OCI-LY7 (cell line): Measurements from ENCODE around the gene TRNT1. TPM values are rescaled to one million over a fixed set of nuclear protein-coding genes. Genes with fewer than 3 reads are reported as not detected.

Experiments
- BruUV-seq: library from RNA; stranded (reverse); fragments of 400-500 nt; replicated peaks from 2 replicates; lab custom pipeline; 2021; lab: Mats Ljungman, UMichigan
- CTCF ChIA-PET: fragments of 300-600 bp; sonication (Branson Sonifier 250); formaldehyde crosslinking; loops from one replicate; lab custom pipeline; 2022; ENCODE audit warnings: antibody characterized with exemption; ENCODE audit not compliant: unreplicated experiment; lab: Charles Lee
- POLR2A ChIA-PET: fragments of 300-600 bp; sonication (Branson Sonifier 250); formaldehyde crosslinking; loops from one replicate; lab custom pipeline; 2022; ENCODE audit warnings: antibody characterized with exemption; lab: Charles Lee
- DNase-seq: peaks from one replicate; pipeline ENCODE4 v3.0.0-alpha.2; 2015; ENCODE audit warnings: low spot score
- H2AFZ ChIP-seq: fragments of 200-600 bp; sonication (generic), shearing (Covaris generic); 2 replicates; pipeline ENCODE4 v1.6.1; 2014; ENCODE audit warnings: mild to moderate bottlenecking, antibody characterized with exemption, low read length, moderate library complexity
- H3K27ac ChIP-seq: fragments of 200-600 bp; sonication (generic); 2 replicates; pipeline ENCODE4 v1.5.1; 2014; ENCODE audit warnings: mixed run types, low read depth, mild to moderate bottlenecking, moderate library complexity, low read length, inconsistent platforms; ENCODE audit not compliant: poor library complexity, severe bottlenecking
- H3K36me3 ChIP-seq: fragments of 200-600 bp; sonication (generic); 2 replicates; pipeline ENCODE4 v1.6.1; 2014; ENCODE audit warnings: mild to moderate bottlenecking, antibody characterized with exemption, low read length, moderate library complexity, mixed read lengths; ENCODE audit not compliant: insufficient read depth
- H3K4me1 ChIP-seq: fragments of 200-600 bp; sonication (generic); 2 replicates; pipeline ENCODE4 v1.5.1; 2014; ENCODE audit warnings: mild to moderate bottlenecking, low read length; ENCODE audit not compliant: insufficient read depth, poor library complexity, severe bottlenecking
- H3K4me2 ChIP-seq: fragments of 200-600 bp; sonication (generic); 2 replicates; pipeline ENCODE4 v1.6.1; 2014; ENCODE audit warnings: mild to moderate bottlenecking, low read length
- H3K4me3 ChIP-seq: fragments of 200-600 bp; sonication (generic); 2 replicates; pipeline ENCODE4 v1.5.1; 2014; ENCODE audit warnings: mild to moderate bottlenecking, low read depth, low read length; ENCODE audit not compliant: poor library complexity, severe bottlenecking
- H3K79me2 ChIP-seq: fragments of 200-600 bp; sonication (generic); 2 replicates; pipeline ENCODE4 v1.6.1; 2016; ENCODE audit warnings: low read depth, mild to moderate bottlenecking, low read length, moderate library complexity, mixed read lengths; ENCODE audit not compliant: insufficient read depth
- H3K9me2 ChIP-seq: fragments of 200-600 bp; sonication (generic); 2 replicates; pipeline ENCODE4 v1.6.1; 2016; ENCODE audit warnings: mild to moderate bottlenecking, low read length, mixed read lengths; ENCODE audit not compliant: insufficient read depth
- H3K9me3 ChIP-seq: fragments of 200-600 bp; sonication (generic); 2 replicates; pipeline ENCODE4 v1.6.1; 2014; ENCODE audit warnings: mild to moderate bottlenecking, mixed run types, low read length, mixed read lengths
- H4K20me1 ChIP-seq: fragments of 200-600 bp; sonication (generic); 2 replicates; pipeline ENCODE4 v1.6.1; 2014; ENCODE audit warnings: mild to moderate bottlenecking, antibody characterized with exemption, low read length, moderate library complexity, mixed read lengths; ENCODE audit not compliant: insufficient read depth
- EZH2phosphoT487 ChIP-seq: fragments of 200-600 bp; sonication (generic); IDR thresholded peaks from 2 replicates; pipeline ENCODE4 v1.6.1; 2018; ENCODE audit warnings: low read depth, borderline replicate concordance, mild to moderate bottlenecking, mixed run types, antibody characterized with exemption, low read length, moderate library complexity, mixed read lengths
- intact Hi-C: fragments of 100-400 bp; cut with micrococcal nuclease; formaldehyde crosslinking; loops from one replicate; pipeline ENCODE4 v1.10.0; 2022; ENCODE audit not compliant: unreplicated experiment
- total RNA-seq, 2 experiments: library from RNA; depleted of rRNA in 1 of 2; stranded (reverse); fragments of >200 nt in 1 of 2; shearing (Covaris generic) in 1 of 2; gene quantifications; 2 replicates each; pipeline ENCODE4 v1.2.3, GENCODE V29; 2014 to 2022
- TF ChIP-seq, protein P1 (sequence below): fragments of 200-600 bp; sonication (generic); conservative IDR thresholded peaks from 2 replicates; pipeline ENCODE4 v1.5.1; 2014; ENCODE audit warnings: mild to moderate bottlenecking, antibody characterized with exemption, low read length, moderate library complexity, mixed read lengths

Gene TRNT1
- total RNA-seq, 2 experiments from 2014 or later: 46.5 to 58.6 TPM

DNA sequence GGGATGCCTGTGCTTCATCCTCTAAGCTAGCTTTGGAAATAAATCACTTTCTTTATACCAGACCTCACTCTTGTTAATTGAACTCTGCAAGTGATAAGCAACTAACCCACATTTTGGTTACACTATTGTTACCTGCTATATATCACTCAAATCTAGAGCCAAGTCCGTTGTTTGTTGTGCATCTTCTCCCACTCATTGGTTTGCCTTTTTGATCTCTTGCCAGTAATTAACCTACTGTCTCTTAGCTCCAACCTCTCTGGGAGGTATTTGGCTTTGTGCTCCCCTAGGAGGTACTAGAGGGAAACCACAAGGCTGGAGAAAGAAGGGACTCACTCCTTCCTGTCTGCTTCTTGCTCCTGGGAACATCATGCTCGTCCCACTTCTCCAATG, 65.5 kb downstream of the TRNT1 start:
- Histone ChIP-seq H2AFZ (no peak overlapping the region), H3K9me3 (no peaks in the 10 kb centered on the region), H3K36me3 (no peaks in the 10 kb centered on the region), H4K20me1 (no peaks in the 10 kb centered on the region), H3K9me2 (no peaks in the 10 kb centered on the region), H3K79me2 (no peaks in the 10 kb centered on the region), H3K27ac (no peak overlapping the region), H3K4me1 (no peaks in the 10 kb centered on the region), H3K4me3 (no peak overlapping the region), H3K4me2 (no peak overlapping the region)
- intact Hi-C loops: no loop called here
- POLR2A ChIA-PET: interaction anchor here (0.5 to 0.7 kb wide), 2 partner anchors 8 to 217 kb away, joined by 3 read pairs; no protein-coding TSS in a partner anchor
- CTCF ChIA-PET: no interaction called here
- DNase-seq: no peak
- TF ChIP-seq, protein P1, sequence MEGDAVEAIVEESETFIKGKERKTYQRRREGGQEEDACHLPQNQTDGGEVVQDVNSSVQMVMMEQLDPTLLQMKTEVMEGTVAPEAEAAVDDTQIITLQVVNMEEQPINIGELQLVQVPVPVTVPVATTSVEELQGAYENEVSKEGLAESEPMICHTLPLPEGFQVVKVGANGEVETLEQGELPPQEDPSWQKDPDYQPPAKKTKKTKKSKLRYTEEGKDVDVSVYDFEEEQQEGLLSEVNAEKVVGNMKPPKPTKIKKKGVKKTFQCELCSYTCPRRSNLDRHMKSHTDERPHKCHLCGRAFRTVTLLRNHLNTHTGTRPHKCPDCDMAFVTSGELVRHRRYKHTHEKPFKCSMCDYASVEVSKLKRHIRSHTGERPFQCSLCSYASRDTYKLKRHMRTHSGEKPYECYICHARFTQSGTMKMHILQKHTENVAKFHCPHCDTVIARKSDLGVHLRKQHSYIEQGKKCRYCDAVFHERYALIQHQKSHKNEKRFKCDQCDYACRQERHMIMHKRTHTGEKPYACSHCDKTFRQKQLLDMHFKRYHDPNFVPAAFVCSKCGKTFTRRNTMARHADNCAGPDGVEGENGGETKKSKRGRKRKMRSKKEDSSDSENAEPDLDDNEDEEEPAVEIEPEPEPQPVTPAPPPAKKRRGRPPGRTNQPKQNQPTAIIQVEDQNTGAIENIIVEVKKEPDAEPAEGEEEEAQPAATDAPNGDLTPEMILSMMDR: no peak
- no peak for TF ChIP-seq EZH2phosphoT487
- no TSS peak for BruUV-seq

DNA sequence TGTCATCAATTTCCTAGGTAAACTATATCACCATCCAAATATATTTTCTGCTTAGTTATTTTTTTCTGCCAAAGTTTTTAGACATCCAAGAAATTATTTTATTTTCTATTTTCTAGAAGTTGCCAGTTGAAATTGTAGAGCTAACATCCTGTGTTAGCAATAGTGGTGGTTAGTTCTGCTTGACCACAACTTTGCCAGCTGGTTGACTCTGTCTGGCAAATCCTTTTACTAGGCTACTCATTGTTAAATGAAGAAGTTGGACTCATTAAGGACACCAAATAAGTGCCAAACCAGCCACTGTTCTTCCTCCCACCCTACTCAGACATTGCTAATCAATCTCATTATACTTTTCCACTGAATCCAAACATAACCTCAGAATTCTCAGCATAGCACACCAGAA, 68.1 kb downstream of the TRNT1 start:
- Histone ChIP-seq H3K9me2 (no peaks in the 10 kb centered on the region), H2AFZ (no peak overlapping the region), H3K4me3 (no peak overlapping the region), H3K4me2 (no peak overlapping the region), H3K27ac (no peak overlapping the region), H3K4me1 (no peaks in the 10 kb centered on the region), H3K79me2 (no peaks in the 10 kb centered on the region), H3K9me3 (no peaks in the 10 kb centered on the region), H3K36me3 (no peaks in the 10 kb centered on the region), H4K20me1 (no peaks in the 10 kb centered on the region)
- ChIA-PET CTCF (no interaction called here), POLR2A (no interaction called here)
- intact Hi-C loops: no loop called here
- no peak for DNase-seq
- BruUV-seq: no TSS peak
- no peak for TF ChIP-seq EZH2phosphoT487
- TF ChIP-seq, protein P1: no peak

DNA sequence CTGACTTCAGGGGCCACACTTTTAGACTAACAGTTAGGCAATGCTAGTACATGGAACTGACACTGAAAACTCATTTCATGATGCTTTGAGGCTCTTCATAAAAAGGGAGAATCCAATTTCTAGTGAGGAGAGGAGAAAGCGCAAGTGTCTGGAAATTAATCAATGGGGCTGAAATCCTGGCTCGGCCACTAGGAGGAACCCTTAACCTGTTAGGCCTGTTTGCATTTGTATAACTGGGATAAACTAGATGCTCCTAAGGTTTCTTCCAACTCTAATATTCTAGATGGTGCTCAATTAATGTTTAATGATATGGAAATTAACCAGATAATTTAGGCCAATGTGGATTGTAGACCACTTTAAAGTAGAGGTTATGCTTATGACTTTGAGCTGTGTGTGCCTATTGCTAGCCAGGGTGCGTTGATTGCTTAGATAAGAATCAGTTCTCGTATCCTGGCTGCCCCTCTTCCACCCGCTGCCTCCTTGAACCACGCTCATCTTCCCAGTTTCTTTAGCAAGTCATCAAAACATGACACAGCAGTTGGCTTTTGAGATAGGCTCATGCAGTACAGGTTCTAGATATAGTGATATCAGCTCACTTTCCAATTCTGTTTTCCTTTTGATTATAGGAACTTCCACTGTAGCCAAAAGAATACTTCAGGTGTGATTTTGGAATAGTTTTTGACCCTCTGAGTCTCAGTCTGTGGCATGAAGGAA, 69.6 kb downstream of the TRNT1 start:
- no peak overlapping the region for H2AFZ ChIP-seq
- H3K4me3 ChIP-seq: no peak overlapping the region
- H3K4me2 ChIP-seq: no peak overlapping the region
- no peaks in the 10 kb centered on the region for H3K79me2 ChIP-seq
- no peaks in the 10 kb centered on the region for H3K9me3 ChIP-seq
- peak; percentile 3 for DNase-seq
- ChIA-PET CTCF (no interaction called here), POLR2A (no interaction called here)
- no peaks in the 10 kb centered on the region for H3K4me1 ChIP-seq
- H3K27ac ChIP-seq: no peak overlapping the region
- no TSS peak for BruUV-seq
- no peaks in the 10 kb centered on the region for H3K36me3 ChIP-seq
- TF ChIP-seq, protein P1: peak; percentile 77
- no peak for TF ChIP-seq EZH2phosphoT487
- intact Hi-C loops: no loop called here
- H4K20me1 ChIP-seq: no peaks in the 10 kb centered on the region
- H3K9me2 ChIP-seq: no peaks in the 10 kb centered on the region
